ENCODE data around the gene PTPRM.

Gene PTPRM

DNA sequence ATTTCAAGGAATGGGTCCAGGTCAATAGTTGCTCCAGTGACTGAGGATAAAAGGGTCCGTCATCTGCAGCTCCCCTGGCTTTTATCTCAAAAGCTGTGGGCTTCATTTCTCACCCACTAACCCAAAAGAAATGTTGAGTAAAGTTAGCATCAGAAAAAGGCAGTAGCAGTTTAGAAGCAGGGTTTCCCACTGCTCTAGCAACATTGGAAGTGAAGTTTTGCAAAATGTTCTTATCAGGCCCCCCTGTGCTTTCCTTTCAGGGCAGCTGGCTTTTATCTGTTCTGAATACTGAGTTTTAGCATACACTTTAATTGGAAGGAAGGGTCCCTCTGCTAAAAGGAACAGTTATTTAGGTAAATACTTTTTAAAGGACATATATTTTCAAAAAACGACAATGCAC is 745.9 kb downstream of the PTPRM start:
- no peak for DNase-seq (ENCODE audit: insufficient read length, low spot score)
- no peak for FAIRE-seq
- TF ChIP-seq POU2F2 (IDR thresholded peaks at IDR 0.05; ENCODE audit: low read depth, low read length) (no peak), POLR2AphosphoS5 (IDR thresholded peaks at IDR 0.05; ENCODE audit: low read depth, low read length) (no peak), TAF1 (IDR thresholded peaks at IDR 0.05; ENCODE audit: low read depth, low read length) (no peak), SPI1 (IDR thresholded peaks at IDR 0.05; ENCODE audit: low read depth, low read length) (no peak), PAX5 (IDR thresholded peaks at IDR 0.05; ENCODE audit: insufficient read depth, low read length, severe bottlenecking) (no peak), POLR2A (IDR thresholded peaks at IDR 0.05; ENCODE audit: low read depth, low read length) (no peak)

DNA sequence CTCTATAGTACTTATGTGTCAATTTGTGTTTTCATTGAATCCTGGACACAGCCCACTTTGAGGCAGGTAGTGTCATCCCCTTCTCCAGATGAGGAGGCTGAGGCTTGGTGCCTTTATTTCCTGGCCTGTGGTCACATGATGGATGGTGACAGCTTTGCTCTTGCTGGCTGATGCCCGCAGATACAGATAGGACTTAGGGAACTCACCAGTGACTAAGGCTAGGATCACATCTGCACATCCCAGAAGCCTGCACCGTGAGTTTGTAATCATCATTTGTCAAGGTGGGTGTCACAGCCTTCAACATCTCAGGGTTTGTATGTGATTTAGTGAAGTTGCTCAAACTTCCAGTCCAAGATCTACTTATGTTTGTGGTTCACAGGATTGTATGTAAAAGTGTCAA is 747.0 kb downstream of the PTPRM start:
- no peak for FAIRE-seq
- TF ChIP-seq PAX5 (IDR thresholded peaks at IDR 0.05; ENCODE audit: insufficient read depth, low read length, severe bottlenecking) (no peak), POU2F2 (IDR thresholded peaks at IDR 0.05; ENCODE audit: low read depth, low read length) (no peak), POLR2A (IDR thresholded peaks at IDR 0.05; ENCODE audit: low read depth, low read length) (no peak), TAF1 (IDR thresholded peaks at IDR 0.05; ENCODE audit: low read depth, low read length) (no peak), SPI1 (IDR thresholded peaks at IDR 0.05; ENCODE audit: low read depth, low read length) (no peak), POLR2AphosphoS5 (IDR thresholded peaks at IDR 0.05; ENCODE audit: low read depth, low read length) (no peak)
- DNase-seq (ENCODE audit: insufficient read length, low spot score): no peak

DNA sequence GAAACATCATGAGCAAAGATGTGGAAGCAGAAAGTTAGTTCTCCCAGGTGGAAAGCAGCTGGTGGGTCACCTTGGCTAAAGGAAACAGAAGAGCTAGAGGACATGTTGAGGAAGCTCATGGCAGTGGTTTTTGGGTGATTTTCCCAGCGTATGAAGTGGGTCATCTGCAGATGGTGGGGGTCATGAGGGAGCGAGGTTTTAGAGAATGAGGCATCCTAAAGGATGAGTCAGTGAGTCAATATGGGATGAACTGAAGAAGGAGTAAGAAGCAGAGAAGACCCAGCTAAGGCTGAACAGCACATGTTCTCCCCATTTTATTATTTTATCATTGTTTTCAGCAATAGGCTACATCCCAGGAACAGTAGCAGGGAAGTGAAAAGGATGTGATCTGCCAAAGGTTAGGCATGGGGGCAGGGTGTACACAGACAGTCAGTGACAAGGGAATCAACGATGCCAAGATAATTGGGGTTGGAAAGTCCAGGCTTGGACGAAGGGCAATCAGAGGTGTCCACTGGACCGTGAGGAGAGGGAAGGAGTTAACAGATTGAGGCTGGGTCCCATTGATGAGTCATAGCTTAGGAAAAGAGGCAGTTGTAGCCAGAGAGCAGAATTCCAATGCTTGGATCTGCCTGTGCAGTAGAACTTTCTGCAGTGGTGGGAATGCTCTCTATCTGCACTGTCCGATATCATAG is 752.8 kb downstream of the PTPRM start:
- DNase-seq (ENCODE audit: insufficient read length, low spot score) (no peak), FAIRE-seq (no peak)
- TF ChIP-seq SPI1 (IDR thresholded peaks at IDR 0.05; ENCODE audit: low read depth, low read length): no peak
- TF ChIP-seq POU2F2 (IDR thresholded peaks at IDR 0.05; ENCODE audit: low read depth, low read length): no peak

DNA sequence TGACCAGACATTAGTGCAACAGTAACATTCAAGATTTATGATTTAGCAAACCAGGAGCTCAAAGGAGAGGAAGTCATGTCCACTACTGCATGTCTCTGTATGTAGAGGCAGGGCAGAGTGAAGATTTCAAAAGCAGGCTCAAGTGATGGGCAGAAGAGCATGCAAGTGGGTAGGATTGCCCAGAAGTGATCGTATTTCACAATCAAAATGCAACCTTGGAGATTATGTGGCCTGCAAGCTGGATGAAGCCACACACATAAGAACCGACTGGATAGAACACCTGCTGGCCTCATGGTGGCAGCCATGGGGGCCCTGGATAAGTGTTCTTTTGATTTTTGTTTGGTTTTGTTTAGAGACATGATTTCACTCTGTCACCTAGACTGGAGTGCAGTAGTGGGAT is 755.4 kb downstream of the PTPRM start:
- no peak for DNase-seq (ENCODE audit: insufficient read length, low spot score)
- no peak for FAIRE-seq
- no peak for TF ChIP-seq POLR2AphosphoS5 (IDR thresholded peaks at IDR 0.05; ENCODE audit: low read depth, low read length)
- TF ChIP-seq SPI1 (IDR thresholded peaks at IDR 0.05; ENCODE audit: low read depth, low read length): no peak
- no peak for TF ChIP-seq POU2F2 (IDR thresholded peaks at IDR 0.05; ENCODE audit: low read depth, low read length)
- no peak for TF ChIP-seq PAX5 (IDR thresholded peaks at IDR 0.05; ENCODE audit: insufficient read depth, low read length, severe bottlenecking)
- no peak for TF ChIP-seq TAF1 (IDR thresholded peaks at IDR 0.05; ENCODE audit: low read depth, low read length)
- TF ChIP-seq POLR2A (IDR thresholded peaks at IDR 0.05; ENCODE audit: low read depth, low read length): no peak

DNA sequence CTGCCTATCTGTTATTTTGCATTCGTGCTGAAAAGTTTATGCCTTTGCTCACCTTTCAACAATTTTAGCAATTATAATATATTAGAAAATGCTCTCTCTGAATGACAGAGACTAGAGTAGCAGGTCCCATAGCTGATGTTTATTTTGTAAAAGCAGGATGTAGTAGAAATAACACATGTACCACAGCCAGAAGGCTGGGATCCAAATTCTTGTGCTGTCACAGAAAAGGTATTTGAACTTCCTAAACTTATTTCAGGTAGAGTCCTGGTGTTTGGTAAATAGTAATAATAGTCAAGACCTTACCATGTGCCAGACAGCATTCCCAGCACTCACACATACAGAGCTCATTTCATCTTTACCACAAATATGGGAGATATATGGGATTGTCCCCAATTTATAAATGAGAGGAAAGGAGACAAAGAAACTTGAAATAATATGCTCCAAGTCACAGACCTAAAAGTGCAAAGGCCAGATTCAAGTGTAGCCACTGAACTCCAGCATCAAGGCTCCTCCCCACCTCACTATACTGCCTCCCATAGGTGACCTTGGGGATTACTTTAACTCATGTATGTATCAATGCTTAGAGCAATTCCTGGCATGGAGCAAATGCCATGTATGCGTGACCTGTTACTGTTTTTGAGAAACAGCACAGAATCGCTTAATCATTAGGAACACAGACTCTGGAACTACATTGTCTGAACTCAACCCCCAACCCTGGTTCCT is 757.4 kb downstream of the PTPRM start:
- no peak for TF ChIP-seq POU2F2 (IDR thresholded peaks at IDR 0.05; ENCODE audit: low read depth, low read length)
- TF ChIP-seq SPI1 (IDR thresholded peaks at IDR 0.05; ENCODE audit: low read depth, low read length): no peak
- TF ChIP-seq TAF1 (IDR thresholded peaks at IDR 0.05; ENCODE audit: low read depth, low read length): no peak
- no peak for TF ChIP-seq PAX5 (IDR thresholded peaks at IDR 0.05; ENCODE audit: insufficient read depth, low read length, severe bottlenecking)
- DNase-seq (ENCODE audit: insufficient read length, low spot score): no peak
- FAIRE-seq: no peak

DNA sequence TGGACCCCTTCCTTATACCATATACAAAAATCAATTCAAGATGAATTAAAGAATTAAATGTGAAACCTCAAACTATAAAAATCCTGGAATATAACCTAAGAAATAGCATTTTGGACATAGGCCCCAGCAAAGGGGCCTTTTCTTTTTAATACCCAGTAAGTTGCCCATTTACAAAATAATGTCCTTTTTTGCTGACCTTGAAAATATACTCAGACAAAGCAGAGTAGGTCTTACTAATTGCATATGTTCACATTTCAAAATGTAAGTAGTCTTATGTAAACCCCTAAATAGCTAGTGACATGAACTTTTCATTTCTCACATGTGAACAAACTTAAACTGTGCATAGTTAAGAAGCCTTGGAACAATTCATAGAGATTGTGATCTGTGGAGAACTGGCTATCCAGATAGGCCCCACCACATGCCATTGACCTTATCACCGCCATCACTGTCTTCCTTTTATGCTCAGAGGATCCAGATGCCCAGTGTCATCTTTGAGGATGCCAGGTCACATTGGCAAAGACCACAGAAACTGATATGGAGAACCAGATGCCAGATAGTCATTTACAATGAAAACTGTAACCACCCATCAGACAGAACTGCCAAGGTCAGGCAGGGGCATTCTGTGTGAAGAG is 759.8 kb downstream of the PTPRM start:
- FAIRE-seq (no peak), DNase-seq (ENCODE audit: insufficient read length, low spot score) (no peak)
- no peak for TF ChIP-seq PAX5 (IDR thresholded peaks at IDR 0.05; ENCODE audit: insufficient read depth, low read length, severe bottlenecking)
- TF ChIP-seq POU2F2 (IDR thresholded peaks at IDR 0.05; ENCODE audit: low read depth, low read length): no peak
- no peak for TF ChIP-seq TAF1 (IDR thresholded peaks at IDR 0.05; ENCODE audit: low read depth, low read length)
- no peak for TF ChIP-seq SPI1 (IDR thresholded peaks at IDR 0.05; ENCODE audit: low read depth, low read length)
- no peak for TF ChIP-seq POLR2AphosphoS5 (IDR thresholded peaks at IDR 0.05; ENCODE audit: low read depth, low read length)
- no peak for TF ChIP-seq POLR2A (IDR thresholded peaks at IDR 0.05; ENCODE audit: low read depth, low read length)

DNA sequence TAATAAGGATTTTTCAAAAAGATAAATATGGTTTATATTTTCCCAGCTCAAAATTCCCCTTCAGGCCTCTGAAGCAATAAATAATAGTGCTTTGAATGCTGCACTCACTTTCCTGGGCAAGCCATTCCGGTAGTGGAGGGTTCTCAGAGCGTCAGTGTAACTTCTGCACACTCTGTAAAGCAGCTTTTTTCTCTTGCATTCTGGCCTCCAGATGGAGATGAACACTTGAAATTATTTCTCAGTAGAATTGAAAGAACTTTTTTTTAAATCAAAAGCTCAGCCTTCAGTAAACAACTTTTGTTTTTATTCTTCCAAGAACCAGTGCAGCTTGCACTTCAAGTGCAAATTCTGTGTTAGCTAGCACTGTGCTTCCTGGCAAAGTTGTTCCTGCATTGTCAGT is 761.0 kb downstream of the PTPRM start:
- FAIRE-seq (no peak), DNase-seq (ENCODE audit: insufficient read length, low spot score) (no peak)
- TF ChIP-seq PAX5 (IDR thresholded peaks at IDR 0.05; ENCODE audit: insufficient read depth, low read length, severe bottlenecking) (no peak), POLR2A (IDR thresholded peaks at IDR 0.05; ENCODE audit: low read depth, low read length) (no peak), POU2F2 (IDR thresholded peaks at IDR 0.05; ENCODE audit: low read depth, low read length) (no peak), POLR2AphosphoS5 (IDR thresholded peaks at IDR 0.05; ENCODE audit: low read depth, low read length) (no peak), SPI1 (IDR thresholded peaks at IDR 0.05; ENCODE audit: low read depth, low read length) (no peak), TAF1 (IDR thresholded peaks at IDR 0.05; ENCODE audit: low read depth, low read length) (no peak)

DNA sequence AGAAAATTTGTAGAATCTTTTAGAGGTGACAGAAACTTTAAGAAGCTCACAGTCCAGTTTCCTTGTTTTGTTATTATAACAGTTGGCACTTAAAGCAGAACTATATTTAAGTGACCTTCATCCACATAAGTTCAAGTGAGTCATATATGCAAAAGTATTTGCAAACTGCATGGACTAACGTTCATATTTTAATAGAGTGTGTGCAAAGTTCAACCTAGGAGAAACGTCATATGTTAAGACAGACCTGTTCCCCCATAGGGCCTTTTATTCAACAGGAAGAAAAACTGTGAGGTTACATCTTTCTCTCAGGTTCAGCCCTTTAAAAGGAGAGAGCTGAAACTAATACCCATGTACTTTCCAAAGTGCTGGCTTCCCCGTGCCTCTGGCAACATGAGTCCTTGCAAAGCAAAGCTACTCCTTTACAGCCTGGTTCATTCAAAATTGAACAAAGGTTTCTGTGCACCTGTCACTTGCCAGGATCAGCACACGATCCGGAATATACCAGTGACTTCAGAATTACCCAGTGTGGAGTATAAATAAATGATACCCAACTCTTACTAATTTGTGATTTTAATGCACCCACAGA is 762.2 kb downstream of the PTPRM start:
- DNase-seq (ENCODE audit: insufficient read length, low spot score): no peak
- FAIRE-seq: no peak
- TF ChIP-seq SPI1 (IDR thresholded peaks at IDR 0.05; ENCODE audit: low read depth, low read length): no peak
- no peak for TF ChIP-seq PAX5 (IDR thresholded peaks at IDR 0.05; ENCODE audit: insufficient read depth, low read length, severe bottlenecking)
- no peak for TF ChIP-seq POLR2AphosphoS5 (IDR thresholded peaks at IDR 0.05; ENCODE audit: low read depth, low read length)
- no peak for TF ChIP-seq POU2F2 (IDR thresholded peaks at IDR 0.05; ENCODE audit: low read depth, low read length)
- no peak for TF ChIP-seq POLR2A (IDR thresholded peaks at IDR 0.05; ENCODE audit: low read depth, low read length)
- no peak for TF ChIP-seq TAF1 (IDR thresholded peaks at IDR 0.05; ENCODE audit: low read depth, low read length)

DNA sequence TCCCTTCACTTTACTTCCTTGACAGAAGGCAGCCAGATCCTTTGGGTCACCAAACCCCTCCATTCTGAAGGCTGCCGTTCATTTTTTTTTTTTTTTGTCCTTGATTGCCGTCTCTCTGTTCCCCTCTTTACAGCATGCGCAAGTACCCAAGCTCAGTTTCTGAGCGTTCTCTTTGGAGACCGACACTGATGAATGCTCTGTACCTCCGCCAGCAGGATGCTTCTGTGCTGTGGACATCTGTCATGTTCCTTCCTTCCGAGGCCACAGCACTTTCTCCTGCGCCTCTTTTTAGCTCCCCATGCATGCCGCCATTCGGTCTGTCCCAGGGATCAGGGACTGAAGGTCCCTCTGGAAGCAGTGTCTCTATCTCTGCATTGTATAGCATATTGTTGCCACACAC is 763.5 kb downstream of the PTPRM start:
- no peak for FAIRE-seq
- no peak for DNase-seq (ENCODE audit: insufficient read length, low spot score)
- TF ChIP-seq TAF1 (IDR thresholded peaks at IDR 0.05; ENCODE audit: low read depth, low read length) (no peak), POLR2A (IDR thresholded peaks at IDR 0.05; ENCODE audit: low read depth, low read length) (no peak), PAX5 (IDR thresholded peaks at IDR 0.05; ENCODE audit: insufficient read depth, low read length, severe bottlenecking) (no peak), POU2F2 (IDR thresholded peaks at IDR 0.05; ENCODE audit: low read depth, low read length) (no peak)

Data from GM12891 (cell line).